ENCODE data around the gene GRIA4.
A peak's percentile ranks its signal among the peaks of the same experiment; 100 is the strongest.

The GRIA4 gene

DNA sequence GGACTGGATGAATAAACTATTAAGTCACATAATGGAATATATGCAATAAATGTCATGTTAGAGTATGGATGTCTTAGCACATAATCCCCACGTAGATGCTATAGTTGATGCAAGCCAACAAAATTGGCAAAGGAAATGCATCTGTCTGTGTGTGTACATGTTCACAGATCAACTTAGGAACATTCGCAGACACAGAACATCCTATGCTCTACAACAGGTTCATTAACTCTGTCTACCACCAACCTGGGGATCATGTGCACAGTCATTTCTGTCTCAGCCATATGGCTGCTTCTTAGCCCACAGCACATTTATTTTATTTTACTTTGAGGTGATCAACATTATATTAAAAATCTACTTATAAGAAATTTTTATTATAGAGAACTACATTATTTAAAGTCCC lies 407.2 kb downstream of the GRIA4 start:
- no peak for DNase-seq

DNA sequence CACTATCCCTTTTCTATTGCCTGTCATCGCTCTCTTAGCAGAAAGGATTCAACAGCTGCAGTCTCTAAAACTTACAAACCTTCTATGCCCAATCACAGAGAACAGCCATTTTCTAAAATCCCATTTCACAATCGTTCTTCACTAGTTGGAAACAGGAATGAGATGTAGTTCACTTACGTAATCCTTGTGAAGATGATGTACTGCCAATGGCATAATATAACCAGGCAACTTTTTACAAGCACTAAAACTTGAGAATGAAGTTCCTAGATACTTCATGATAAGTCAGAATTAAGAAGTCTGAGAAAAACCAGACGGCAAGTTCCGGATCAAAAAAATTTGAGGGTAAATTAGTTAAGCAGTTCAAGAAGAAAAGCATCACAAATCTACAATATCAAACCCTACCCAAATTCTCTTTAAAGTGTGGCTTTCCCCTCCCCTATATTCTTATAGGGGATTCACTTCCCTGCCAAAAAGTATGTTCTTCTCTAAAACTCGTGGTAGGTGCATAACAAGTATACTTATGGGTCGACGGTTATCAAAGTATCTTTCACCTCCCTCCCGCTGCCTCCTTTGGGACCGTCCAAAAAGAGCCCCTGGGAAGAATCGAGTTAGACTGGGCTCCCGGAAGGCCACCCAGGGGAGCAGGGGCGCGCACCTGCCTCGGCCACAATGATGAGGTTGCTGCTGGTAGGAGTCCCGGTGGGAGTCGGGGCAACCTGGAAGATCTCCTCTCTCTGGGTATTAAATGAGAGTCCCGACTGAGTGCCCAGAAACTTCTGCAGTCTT lies 411.5 kb downstream of the GRIA4 start:
- DNase-seq, result peak in 1 of 2 experiments; percentile 28

- DNase-seq, result peak; percentile 99
These were observed 412.3 kb downstream of the GRIA4 start, which contains the start of gene MSANTD4 for GRCh38 chr11:106021967-106022794. Gene MSANTD4, minus strand, starts transcription at chr11:106022240. Its CDS starts 11,323 bp downstream, at chr11:106010917.

- DNase-seq, result no peak
These were observed 413.0 kb downstream of the GRIA4 start for GRCh38 chr11:106022795-106023275.

DNA sequence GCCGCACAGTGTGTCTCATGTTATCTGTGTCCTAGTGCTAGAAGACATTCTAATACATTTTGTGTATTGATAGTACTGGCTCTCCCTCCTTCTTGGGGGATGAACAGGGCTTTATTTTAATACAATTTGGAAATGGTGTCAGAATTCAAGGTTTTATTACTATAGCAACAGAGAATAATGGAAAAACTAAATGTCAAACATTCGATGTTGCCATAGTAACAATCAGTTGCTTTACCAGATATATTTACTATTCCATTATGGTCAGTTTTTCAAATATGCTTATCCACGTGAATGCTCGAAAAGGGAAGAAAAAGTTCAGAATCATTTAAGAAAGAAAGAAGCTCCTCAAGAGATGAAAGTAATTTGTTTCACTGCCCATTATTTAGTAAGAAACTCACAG lies 420.7 kb downstream of the GRIA4 start:
- DNase-seq, result no peak

DNA sequence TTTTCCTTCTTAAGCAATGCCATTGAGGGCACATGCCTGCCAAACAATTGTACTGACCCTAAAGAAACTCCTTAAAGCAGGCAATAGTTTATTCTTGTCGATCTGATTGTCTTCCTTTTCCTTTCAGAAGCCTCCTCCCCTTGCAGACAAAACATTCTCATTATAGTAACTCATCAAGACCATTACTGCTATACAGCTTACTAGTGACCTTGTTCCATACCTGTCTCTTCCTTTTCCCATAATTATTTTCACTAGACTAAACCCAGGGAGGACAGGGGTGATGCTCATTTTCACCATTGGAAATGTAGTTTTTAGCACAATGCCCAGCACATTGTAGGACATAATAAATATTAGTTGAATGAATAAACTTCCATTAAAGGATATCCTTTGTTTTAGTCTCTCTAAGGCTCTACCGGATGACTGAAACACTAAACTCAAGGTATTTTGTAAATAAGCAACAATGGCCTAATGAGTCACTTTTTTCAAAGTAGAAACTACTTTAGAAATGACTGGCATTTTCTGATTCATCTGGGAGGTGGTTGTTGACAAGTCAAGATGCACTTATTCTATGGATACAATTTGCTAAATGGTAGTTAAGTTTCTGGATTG lies 421.4 kb downstream of the GRIA4 start:
- DNase-seq, result no peak

Data from Kasumi-1 (cell line).